HG03139 (cell line): ENCODE measurements around the gene TMEM132C.
"Not testable (repeated sequence)": the region's sequence is repeated elsewhere in the genome, so short reads cannot be mapped to it uniquely, and the experiment has no call there.

ENCODE experiments used
- ATAC-seq: cut with Tn5 transposase; IDR thresholded peaks from one replicate; pipeline ENCODE4 v1.9.1; 2021; ENCODE audit not compliant: unreplicated experiment

TMEM132C gene

DNA sequence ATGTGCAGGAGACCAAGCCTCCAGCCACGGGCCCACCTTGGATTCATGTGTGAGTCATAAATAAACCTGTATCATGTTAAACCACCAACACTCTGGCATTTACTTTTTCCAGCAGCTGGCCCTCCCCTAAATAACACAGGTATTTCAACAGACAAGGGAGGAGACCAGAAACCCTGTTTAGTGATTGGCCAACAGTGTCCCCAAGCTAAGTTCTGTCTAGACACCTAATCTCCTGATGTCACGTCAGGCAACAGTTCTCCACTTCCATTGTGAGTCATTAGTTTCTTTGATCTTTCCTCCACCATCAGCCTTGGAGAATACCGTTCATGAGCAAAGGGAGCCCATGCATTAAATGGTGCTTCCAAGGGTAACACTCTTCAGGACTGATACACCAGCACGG lies 196.9 kb downstream of the TMEM132C start:
- ATAC-seq, result no peak

DNA sequence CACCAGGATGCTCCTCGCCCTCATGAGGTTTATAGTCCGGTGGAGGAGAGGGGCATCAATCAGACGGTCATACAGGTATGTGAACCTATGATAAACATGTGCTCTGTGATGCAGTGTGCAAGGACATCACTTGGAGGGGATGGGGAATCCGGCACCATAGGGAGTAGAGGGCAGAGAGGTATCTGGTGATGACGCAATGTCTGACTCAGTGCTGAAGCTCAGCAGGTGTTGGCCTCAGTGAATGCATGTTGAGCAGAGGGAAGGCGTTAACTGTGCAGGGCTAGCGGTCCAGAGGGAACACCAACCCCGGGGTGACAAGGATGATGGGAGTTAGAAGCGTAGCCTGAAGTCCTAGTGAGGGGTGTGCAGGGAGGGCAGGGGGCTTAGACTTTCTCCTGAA lies 200.9 kb downstream of the TMEM132C start:
- no peak for ATAC-seq

DNA sequence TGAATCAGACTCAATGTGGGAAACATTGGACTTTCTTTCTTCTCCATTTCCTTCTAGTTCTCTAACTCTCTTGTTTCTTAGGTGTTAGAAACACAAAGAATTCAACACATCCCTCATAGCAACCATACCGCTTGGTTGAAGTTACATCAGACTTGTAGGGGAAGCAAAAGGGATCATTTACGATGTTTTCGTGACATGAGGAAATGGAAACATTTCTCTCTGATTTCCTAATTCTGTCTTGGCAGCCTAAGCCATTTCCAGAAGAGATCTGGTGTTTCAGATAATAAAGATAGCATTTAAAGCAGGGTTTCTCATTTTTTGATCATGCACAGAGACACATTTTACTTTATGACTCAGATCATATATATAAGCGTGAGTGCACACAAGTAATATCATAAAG lies 202.0 kb downstream of the TMEM132C start:
- no peak for ATAC-seq

DNA sequence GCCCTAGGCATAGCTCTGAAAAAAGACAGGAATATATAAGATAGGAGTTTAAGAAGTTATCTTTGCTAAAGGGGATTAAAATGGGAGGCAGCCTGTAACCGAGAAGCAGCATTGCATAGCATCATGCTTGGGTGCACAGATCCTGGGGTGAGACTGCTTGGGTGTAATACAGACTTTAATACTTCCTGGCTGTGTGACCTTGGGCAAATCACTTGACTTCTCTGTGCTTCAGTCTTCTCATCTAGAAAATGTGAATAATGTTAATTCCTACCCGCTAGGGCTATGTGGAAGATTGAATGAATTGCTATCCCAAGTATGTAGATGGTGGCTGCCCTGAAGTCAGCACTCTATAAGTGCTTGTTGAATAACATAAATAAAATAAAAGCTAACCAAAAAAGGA lies 204.5 kb downstream of the TMEM132C start:
- no peak for ATAC-seq

DNA sequence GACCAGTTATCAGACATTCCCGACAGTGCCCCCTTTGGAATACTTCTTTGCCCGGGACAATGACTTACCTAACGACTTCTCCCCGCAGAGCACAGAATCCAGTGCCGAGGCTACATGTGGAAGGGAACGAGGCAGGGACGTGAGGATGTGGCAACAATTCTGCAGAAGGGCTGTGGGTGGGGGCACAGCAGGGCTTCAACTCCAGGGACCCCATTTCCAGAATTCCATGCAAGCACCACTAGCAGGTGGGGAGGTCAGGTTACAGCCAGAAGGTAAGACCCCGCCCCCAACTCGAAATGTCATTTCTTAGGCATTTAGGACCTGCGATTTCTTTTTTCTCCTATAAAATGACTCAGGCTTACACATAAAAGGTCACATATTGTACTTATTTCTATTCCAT lies 207.9 kb downstream of the TMEM132C start:
- no peak for ATAC-seq

DNA sequence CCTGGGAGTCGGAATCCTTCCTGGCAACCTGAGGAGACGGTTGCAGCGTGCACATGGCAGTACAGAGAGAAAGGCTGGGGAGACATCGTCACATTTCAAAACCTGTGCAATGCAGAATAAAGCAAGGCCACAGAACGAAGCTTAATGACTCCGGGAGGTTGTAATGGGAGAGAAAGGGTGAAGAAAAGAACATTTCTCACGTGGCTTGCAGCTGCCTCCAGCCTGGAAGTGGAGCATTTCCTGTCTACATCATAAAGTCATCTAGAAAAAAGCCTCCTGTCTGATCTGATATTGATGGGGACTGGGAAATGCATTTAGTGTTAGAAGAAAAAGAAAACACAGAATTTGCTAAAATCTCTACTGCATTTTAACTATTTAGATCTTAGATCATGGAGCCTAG lies 209.3 kb downstream of the TMEM132C start:
- ATAC-seq, result no peak

DNA sequence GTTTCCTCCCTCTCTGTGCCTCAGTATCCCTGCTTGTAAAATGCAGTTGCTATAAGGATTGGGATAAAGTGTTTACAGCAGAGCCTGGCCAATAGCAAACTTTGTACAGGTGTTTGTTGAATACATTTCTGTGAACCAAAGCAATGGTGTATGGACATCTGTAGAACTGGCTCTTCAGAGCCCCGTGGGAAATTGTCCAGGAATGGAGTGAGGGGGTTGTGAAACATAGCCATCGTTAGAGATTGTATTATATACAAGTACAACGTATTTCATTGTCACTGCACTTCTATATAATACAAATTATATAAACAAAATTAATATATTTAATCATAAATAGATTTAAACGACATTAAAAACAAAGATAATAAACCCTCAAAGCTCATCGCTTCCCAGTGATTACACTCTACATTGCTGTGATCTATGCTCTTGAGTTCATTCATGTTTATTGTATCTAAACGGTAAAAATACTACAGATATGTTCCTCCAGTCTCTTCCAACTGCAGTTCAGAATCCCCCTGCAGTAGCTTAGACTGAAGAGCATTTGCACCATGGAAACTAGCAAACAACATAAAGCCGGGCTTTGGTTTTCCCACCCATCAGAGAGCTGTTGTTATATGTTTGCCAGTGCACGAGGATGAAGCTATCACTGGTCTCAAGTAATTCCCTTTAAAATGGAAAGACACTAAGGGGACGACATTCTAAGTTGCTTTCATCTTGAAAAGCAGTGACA lies 216.7 kb downstream of the TMEM132C start:
- ATAC-seq, result no peak

DNA sequence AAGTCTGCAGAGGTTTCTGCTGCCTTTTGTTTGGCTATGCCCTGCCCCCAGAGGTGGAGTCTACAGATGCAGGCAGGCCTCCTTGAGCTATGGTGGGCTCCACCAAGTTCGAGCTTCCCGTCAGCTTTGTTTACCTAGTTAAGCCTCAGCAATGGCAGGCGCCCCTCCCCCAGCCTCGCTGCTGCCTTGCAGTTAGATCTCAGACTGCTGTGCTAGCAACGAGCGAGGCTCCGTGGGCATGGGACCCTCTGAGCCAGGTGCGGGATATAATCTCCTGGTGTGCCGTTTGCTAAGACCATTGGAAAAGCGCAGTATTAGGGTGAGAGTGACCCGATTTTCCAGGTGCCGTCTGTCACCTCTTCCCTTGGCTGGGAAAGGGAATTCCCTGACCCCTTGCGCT lies 230.4 kb downstream of the TMEM132C start:
- not testable (repeated sequence) for ATAC-seq

DNA sequence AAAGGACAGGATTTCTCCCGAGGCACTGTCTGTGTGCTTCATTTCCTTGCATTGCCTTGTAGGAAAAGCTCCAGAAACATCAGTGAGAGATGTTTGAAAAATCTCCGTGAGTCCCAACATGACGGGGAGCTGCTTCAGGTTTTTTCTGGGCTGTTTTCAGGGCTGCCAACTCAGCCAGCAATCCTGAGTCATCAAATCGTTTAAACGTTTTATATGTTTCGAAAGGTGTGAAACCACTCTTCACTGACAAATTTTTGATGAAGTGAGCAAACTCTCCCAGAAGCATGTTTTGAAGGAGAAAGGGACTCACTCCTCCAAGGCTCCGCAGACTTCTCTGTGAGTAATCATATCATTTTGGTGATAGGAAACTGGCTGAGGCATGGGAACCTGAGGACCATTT lies 240.5 kb downstream of the TMEM132C start:
- no peak for ATAC-seq

DNA sequence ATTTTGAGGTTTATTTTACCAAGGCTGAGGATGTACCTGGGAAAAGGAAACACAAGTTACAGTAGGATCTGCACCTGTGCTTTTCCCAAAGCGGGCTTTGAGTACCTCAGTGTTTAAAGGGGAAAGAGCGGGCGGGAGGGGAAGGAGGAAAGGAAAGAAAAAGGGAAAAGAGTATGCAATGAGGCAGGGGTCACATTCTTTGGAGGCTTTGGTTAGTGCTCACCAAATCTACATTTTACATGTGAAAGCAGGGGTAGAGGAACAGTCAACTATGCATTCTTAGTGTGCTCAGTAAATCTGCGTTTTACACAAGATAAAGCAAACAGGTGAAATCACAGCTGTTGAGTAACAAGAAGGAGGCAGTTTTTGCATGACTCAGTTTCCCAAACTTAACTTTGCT lies 242.2 kb downstream of the TMEM132C start:
- no peak for ATAC-seq

DNA sequence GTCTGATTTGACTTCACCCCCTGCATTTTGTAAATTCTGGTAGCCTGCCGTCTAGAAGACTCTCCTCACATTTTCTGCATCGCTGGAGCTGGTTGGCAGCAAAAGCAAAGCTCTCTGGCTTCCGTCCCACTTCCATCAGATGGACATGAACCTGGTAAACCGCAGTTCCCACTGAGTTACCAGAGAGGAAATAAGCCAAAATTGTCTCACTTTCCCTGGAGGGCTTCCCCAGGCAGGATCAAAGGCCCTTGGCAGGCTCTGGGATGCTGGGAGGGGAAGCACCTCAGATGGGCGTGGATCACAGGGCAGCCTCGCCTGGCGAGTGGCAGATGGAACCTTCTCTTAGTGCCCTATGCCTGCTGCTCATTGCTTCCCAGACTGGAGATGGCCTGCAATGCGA lies 243.5 kb downstream of the TMEM132C start:
- no peak for ATAC-seq

DNA sequence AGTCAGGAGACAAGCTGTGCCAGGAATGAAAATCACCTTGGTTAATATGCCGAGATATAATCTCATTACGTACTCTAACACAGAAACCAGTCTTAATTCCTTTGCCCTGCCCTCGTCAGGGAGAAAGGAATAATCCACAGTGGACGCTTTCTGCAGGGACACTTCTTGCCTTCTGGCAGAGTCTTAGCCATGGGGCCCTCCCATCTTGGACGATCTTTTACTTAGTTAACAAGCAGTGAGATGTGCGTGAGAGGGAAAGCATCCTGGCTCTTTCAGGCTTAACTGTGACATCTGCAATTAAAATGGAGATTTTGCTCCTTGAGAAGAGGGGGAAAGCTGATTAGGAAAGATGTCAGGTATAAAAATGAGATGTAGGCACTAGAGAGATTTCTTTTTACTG lies 246.4 kb downstream of the TMEM132C start:
- no peak for ATAC-seq

DNA sequence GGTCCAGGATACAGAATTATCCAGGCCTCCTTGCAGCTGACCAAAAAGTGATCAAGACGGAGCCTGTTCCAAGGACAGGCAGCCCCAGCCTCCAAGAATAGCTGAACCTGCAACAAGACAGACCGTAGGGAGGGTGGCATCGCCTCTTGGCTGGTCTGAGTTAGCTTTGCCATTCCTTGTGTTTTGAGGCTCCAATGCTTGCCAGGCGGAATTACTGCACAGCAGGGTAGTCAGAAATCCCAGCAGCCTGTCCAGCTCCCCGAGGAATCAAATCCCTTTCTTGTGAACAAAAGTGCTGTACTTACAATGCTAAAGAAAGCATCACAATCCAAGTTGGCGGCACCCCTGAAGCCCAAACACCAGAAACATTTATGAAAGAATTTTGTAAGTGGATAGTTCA lies 246.9 kb downstream of the TMEM132C start:
- no peak for ATAC-seq

DNA sequence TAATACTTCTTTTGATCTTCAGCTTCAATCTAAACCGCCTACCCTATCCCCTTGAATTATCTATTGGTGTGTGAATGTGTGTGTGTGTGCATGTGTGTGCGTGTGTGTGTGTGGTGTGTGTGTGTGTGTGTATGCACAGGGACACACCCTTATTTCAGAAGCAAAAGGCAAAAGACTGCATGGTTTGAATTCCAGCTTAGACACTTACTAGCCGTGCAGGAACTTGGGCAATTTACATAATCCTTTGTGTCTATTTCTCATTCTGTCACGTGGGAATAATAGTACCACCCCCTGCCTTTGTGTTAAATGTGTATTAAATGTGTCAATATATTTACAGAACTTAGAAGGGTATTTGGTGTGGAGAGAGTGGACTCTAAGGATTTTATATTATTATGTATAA lies 251.7 kb downstream of the TMEM132C start:
- no peak for ATAC-seq

DNA sequence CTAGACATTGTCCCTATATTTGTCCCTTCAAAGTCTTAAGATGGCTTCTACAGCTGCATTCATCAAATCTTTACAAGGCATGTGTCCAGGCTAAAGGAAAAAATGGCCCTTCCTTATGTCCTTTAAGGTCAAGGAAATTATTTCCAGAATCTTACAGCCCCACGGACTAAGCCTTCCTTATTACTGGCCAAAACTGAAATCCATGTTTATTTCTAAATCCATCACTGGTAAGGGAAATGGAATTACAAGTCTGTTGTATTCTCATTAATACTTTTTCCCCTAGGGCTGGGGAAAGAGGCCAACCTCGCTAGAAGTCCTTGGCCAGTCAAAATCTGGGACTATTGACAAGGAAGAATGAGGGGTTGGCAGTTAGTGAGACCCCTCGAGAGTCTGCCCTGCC lies 252.5 kb downstream of the TMEM132C start:
- no peak for ATAC-seq

DNA sequence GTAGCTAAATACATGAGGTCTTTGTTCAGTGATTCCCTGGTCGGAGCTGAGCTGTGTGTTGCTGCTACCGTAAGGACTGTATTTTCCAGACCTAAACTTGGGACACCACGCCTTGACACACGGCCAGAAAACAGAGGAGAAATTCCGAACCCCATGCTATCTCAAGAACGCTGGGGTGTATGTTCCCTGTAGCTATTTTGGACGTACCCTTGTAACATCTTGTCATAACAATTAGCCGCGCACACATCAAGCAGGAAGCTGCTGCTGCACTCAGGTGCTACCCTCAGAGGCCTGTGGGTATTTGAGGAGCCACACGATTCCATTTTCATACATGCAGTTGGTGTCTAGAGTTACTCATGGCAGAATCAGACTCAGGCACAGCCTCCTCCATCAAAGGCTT lies 255.0 kb downstream of the TMEM132C start:
- no peak for ATAC-seq

DNA sequence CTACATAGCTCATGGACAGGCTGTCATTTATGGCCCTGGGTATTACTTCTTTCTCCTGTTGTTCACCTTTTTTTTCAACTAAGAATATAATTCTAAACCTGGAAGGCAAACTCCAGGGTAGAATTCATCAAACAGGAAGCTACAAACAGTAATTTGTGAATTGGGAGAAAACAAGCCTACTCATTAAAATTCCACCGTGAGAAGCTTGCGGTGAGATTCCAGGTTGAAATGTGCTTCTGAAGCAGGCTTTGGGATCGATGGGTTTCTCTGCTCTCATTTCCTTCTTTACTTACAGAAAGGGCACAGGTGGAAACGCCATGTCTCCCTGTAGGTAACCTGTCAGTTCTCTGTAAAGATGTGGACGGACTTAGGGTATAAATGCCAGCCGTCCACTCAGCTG lies 257.5 kb downstream of the TMEM132C start:
- no peak for ATAC-seq

DNA sequence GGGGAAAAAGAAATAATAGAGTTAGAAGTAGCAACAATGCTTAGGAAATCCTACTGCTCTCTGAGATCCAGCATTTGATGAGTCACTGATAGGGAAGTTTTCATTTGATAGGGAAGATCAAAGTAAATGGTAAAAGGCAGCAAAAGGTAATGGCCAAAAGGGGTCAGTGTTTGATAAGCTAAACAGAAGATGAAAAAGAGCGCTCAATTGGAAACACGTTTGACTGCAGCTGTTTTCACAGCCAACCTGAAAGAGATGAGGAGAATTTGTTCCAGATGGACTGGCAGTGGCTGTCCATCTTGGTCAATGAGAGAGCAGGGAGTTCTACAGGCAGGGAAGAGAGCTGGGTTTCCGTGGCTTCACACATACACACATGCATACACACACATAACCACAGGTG lies 264.2 kb downstream of the TMEM132C start:
- no peak for ATAC-seq

DNA sequence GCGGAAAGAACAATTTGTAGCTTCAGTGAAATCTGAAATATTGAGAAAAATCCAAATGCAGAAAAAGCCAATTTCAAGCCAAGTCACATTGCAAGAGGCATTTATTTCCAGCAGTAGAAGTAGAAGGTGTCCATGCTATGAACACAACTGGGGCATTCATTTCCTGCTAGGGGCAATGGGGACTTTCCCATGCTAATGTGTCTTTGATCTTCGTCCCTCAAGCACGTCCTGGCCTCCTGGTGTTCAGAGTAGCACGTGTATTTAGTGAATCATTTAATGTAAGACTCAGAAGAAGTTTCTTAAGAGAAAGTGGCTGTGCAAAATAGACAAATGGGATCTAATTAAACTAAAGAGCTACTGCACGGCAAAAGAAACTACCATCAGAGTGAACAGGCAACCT lies 267.9 kb downstream of the TMEM132C start:
- no peak for ATAC-seq

DNA sequence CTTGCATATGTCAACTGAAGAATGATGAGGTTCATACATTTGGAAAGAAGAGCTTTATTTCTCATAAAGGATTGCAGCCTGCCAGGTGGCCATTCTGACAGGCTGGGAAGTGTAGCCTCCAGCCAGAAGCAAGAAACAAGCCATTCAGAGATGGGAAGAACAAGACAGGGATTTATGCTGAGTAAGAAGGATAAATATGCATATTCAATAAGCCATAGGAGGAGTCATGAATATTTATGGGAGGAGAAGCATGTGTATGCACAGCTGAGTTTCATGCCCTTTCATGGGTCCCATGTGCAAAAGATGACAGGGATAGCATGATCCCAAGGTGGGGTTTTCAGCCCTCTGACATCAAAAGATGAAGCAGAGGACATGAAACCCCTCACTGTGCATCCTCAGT lies 269.8 kb downstream of the TMEM132C start:
- ATAC-seq, result no peak

DNA sequence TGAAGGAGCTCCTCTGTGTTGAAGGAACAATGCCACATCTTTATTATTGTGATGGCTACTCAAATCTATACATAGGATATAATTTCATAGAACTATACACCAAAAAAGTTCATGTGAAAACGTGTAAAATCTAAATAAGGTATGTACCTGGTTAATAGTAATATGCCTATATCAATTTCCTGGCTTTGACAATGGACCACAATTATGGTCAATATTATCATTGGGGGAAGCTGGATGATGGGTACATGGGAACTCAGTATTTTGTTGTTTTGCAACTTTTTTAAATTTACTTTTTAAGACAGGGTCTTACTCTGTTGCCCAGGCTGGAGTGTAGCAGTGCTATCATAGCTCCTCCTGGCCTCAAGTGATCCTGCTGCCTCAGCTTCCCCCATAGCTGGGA lies 270.7 kb downstream of the TMEM132C start:
- ATAC-seq, result no peak

DNA sequence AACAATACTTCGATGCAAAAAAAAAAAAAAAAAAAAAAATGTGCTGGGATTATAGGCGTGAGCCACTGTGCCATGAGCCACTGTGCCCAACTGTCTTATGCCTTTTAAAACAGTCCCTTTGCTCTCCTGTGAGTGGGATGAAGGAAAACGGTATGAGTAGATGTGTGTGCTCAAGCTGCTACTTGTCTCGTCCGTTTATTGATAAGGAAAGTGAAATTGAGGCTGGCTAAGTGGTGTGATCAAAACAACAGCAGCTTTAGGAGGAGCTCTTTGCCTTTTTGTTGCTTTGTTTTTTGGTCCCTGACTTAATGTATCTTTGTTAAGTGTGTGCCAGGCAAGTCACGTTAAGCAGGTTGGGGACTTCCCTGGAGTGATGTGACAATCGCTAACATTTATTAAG lies 275.9 kb downstream of the TMEM132C start:
- ATAC-seq, result no peak

DNA sequence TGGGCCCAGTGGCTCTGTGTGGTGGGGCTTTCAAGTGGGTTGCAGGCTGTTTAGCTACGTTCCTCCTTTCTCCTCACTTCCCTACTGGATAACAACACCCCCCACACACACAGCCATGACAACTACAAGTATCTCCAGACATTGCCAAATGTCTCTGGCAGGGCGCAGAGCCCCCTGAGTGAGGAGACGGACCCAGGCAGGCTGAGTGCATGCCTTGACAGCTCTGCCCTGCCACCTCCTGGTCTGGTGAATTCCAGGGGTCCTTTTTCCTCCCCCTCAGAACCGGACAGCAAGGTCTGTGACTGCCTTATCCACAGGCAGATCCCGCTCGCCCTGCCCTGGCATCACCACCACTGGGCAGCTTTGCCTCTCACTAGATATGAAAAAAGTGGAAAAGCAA lies 276.5 kb downstream of the TMEM132C start:
- no peak for ATAC-seq

DNA sequence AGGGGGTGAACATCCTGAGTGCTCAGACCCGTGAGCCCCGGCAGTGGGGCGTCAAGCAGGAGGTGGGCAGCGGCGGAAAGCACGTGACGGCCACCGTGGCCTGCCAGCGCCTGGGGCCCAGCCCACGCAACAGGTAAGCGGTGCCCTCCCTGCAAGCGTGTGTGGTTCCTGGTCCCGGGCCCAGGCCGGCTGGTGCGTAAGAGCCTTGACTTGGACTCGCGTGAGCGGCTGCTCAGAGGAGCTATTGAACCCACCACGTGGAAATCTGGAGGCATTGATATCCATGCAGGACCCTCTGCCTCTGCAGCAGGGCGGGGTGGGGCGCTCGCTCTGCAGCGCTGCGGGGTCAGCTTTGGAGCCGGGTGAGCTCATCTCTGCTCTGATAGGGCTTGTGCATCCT lies 277.0 kb downstream of the TMEM132C start:
- ATAC-seq, result no peak
